Cardiac muscle cell (in vitro differentiated cells and primary cell): ENCODE results near the gene PPFIBP2. TPM values are rescaled to one million over a fixed set of nuclear protein-coding genes. Genes with fewer than 3 reads are reported as not detected.

Source experiments
- DNase-seq, 2 donors: peaks; one replicate each; pipeline versions ENCODE4 v3.0.0 to v3.0.0-alpha.2; 2010 to 2017; ENCODE audit warnings: low read depth in 1 of 2, low spot score in 1 of 2
- H3K27ac ChIP-seq: fragments of 200-600 bp; sonication (generic); 2 replicates; pipeline ENCODE4 v1.5.1; 2016
- H3K27me3 ChIP-seq: fragments of 200-600 bp; sonication (generic); 2 replicates; pipeline ENCODE4 v1.6.0; 2016; ENCODE audit warnings: control low read depth
- H3K36me3 ChIP-seq: fragments of 200-600 bp; sonication (generic); 2 replicates; pipeline ENCODE4 v1.5.1; 2016; ENCODE audit warnings: control low read depth
- H3K4me1 ChIP-seq: fragments of 200-600 bp; sonication (generic); 2 replicates; pipeline ENCODE4 v1.8.1; 2017; ENCODE audit warnings: low read depth, mild to moderate bottlenecking, mixed run types
- H3K4me3 ChIP-seq: fragments of 200-600 bp; sonication (generic); 2 replicates; pipeline ENCODE4 v1.5.1; 2016; ENCODE audit warnings: mild to moderate bottlenecking
- H3K9me3 ChIP-seq: fragments of 200-600 bp; sonication (generic); 2 replicates; pipeline ENCODE4 v1.5.1; 2017; ENCODE audit warnings: low read depth, mild to moderate bottlenecking, control low read depth
- CTCF ChIP-seq: IDR thresholded peaks from 2 replicates; pipeline ENCODE4 v1.5.1; 2012; ENCODE audit warnings: low read depth, mild to moderate bottlenecking, low read length
- polyA plus RNA-seq: library from polyadenylated mRNA; unstranded; fragments of >200 nt; fragmentation: Nextera tagmentation; extraction: Ambion mirVana; gene quantifications from 2 replicates; pipeline ENCODE4 v1.2.1, GENCODE V29; 2016
- total RNA-seq: library from RNA; depleted of rRNA; stranded (reverse); fragments of >200 nt; gene quantifications from 2 replicates; pipeline ENCODE4 v1.2.3, GENCODE V29; 2016

Gene PPFIBP2
- total and polyA plus RNA-seq, 2 experiments from 2014 or later, result 8.0 to 13.2 TPM

DNA sequence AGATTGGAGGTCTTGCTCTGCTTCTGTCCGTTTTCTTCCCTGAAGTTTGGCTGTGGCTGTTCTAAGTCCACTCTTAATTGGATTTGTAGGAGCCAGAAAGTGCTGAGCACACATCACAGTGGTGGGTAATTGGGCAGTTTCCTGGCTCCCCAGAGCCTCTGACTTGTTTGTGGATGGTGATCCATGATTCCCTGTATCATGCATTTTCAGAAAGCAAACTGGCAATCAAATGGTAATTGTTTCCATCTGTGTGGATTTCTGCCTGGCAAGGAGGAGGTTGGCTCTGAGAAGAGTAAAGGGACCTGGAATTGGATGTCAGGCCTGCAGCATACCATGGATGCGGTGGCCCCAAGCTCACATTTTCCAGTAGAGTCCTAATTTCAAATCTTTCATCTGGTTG is 49.5 kb downstream of the PPFIBP2 start:
- no peak overlapping the region for H3K27ac ChIP-seq
- no peaks in the 10 kb centered on the region for H3K4me1 ChIP-seq
- DNase-seq, result no peak
- TF ChIP-seq CTCF, result no peak
- H3K4me3 ChIP-seq, result no peak overlapping the region
- no peaks in the 10 kb centered on the region for H3K9me3 ChIP-seq
- H3K27me3 ChIP-seq, result no peaks in the 10 kb centered on the region
- no peaks in the 10 kb centered on the region for H3K36me3 ChIP-seq

- DNase-seq, result no peak
- no peak for TF ChIP-seq CTCF
These were observed 51.0 kb downstream of the PPFIBP2 start for GRCh38 chr11:7564803-7565202.

DNA sequence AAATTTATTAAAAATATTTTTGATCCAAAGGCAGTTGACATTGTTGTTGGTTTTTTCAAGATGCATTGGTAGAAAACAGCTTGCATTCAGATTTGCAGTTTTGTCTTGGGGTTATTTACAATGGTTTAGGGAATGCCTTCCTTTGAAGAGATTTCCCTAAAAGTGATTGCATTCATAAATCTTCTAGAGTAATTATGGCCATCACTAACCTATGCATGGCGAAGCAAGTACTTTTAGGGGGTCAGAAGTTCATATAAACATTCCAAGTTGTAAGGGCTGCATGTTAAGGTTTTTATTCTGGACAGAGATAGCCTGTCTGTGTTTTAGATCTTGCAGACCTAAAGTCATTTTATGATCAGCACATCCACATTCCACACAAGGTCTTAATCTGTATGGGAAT is 53.5 kb downstream of the PPFIBP2 start:
- Histone ChIP-seq H3K4me1 (no peaks in the 10 kb centered on the region), H3K27me3 (no peaks in the 10 kb centered on the region), H3K4me3 (no peak overlapping the region), H3K9me3 (no peaks in the 10 kb centered on the region), H3K36me3 (no peaks in the 10 kb centered on the region), H3K27ac (no peak overlapping the region)
- no peak for TF ChIP-seq CTCF
- DNase-seq, result no peak

More at GRCh38 chr11:7564803-7565202, 51.0 kb downstream of the PPFIBP2 start:
- Histone ChIP-seq H3K36me3 (no peaks in the 10 kb centered on the region), H3K27me3 (no peaks in the 10 kb centered on the region), H3K4me3 (no peak overlapping the region), H3K4me1 (no peaks in the 10 kb centered on the region), H3K9me3 (no peaks in the 10 kb centered on the region), H3K27ac (no peak overlapping the region)

GRCh38 chr11:7569044-7569443 is 55.2 kb downstream of the PPFIBP2 start:
- Histone ChIP-seq H3K9me3 (no peaks in the 10 kb centered on the region), H3K4me3 (no peak overlapping the region), H3K4me1 (peaks cover 7% of the 10 kb centered on the region), H3K27ac (no peak overlapping the region), H3K27me3 (no peaks in the 10 kb centered on the region), H3K36me3 (no peaks in the 10 kb centered on the region)
- no peak for TF ChIP-seq CTCF
- DNase-seq, result no peak

DNA sequence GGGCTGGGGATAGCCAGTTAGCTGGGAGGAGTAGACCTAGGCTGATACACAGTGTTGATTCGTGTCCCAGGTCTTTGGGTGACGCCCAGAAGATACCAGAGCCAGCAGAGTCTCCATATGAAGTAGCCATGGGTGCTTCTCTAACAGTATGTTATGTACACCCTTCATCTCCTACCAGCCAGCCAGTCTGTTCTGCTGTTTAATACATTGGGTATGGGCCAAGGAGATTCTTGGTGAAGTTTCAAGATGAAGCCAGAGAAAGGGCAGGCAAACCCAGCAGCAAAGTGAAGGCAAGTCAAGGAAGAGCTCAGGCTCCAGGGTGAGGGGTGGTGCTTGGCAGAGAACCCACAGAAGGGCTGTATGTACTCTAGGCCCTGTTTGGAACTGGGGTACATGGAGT is 56.4 kb downstream of the PPFIBP2 start:
- no peaks in the 10 kb centered on the region for H3K27me3 ChIP-seq
- no peak overlapping the region for H3K4me3 ChIP-seq
- peaks cover 10% of the 10 kb centered on the region for H3K4me1 ChIP-seq
- no peaks in the 10 kb centered on the region for H3K36me3 ChIP-seq
- no peak for DNase-seq
- TF ChIP-seq CTCF, result no peak
- no peaks in the 10 kb centered on the region for H3K9me3 ChIP-seq
- H3K27ac ChIP-seq, result no peak overlapping the region
